CMK (cell line): Measurements from ENCODE around the gene PBX1.

ENCODE experiments used
- DNase-seq: peaks from one replicate; pipeline ENCODE4 v3.0.0-alpha.2; 2010; ENCODE audit warnings: low read depth

The PBX1 gene

DNA sequence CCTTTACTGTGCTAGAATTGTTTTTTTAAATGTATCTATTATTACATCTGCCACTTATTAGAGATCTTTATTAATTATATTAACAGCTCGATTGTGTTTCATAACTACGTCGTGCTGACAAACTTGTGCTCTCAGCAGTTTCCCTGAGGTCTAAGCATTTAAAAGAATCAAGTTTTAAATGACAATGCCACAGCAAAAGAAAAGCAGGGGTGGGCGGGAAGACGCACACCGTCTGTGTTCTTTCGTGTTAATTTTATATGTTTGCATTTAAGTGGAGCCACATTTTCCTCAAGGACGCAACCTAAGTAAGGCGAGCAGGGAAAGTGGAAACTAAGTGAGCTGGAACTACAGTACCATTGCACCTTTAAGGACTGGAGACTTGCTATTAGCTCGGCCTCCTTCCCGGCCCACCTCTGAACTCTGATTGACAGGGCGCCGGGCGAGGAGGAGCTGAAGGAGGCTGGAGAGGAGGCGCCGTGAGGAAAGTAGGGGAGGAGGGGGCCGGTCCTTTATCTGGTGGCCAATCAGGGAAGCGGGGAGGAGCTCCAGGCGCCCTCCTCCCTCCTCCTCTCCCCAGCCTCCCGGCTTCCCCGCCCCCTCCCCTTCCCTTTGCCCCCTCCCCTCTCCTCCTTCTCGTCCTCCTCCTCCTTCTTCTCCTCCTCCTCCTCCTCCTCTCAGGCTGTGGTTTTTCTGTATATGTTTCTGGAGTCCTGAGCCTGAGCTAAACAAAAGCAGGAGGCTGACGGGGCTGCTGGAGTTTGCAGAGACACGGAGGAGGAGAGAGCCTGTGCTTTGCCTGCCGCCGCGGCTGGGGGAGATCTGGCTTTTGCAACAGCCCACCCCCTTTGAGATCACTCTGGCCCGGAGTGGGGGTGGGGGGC lies at the start of gene PBX1:
Gene PBX1 (plus strand): TSS at position 724 of the 881 bp plus-strand sequence.
- DNase-seq: peak; percentile 81

DNA sequence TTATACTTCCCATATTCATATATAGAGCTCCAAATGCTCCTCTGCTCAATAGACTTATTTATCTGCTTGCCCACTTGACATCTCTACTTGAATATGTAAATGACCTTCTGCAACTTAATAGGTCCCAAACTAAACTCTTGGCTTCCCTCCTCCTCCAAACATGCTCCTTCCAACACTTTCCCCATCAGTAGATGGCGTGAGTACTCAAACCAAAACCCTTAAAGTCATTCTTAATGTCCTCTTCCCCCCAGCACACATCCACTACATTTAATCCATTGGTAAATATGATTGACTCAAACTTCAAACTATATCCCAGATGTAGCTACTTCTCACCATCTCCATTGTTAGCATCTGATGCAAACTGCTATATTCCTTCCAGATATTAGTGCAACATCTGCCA lies 48.5 kb upstream of the PBX1 start:
- no peak for DNase-seq

DNA sequence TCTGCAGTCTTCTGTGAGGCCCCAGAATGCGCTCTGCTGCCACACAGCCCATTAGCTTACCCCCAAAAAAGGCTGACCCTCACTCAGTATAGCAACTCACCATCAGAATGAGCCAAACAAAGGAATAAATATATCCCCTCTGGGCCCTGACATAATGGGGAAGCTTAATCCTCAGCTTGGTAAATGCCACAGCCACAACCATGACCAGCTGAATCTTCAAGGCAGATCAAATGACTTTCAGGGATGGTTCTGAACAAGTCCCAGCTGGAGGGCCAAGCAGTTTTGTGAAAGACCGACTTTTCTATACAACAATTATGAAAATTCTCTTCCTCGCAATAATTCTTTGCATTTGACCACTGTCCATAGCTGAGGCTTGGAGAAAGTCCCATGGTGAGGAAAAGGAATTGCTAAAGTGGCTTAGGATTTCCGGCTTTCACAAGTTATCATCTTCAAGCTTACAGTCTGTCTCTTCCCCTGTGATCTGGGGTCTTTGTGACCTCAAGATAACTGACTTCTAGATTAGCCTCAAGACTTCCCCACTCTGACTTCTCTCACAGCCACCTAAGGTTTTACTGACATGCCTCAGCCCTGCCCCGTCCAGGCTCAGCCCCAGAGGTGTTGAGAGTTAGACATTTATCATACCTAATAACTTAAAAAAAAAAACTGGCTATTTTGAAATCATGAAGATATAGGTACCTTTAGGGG lies 47.8 kb upstream of the PBX1 start:
- peak; percentile 27 for DNase-seq

DNA sequence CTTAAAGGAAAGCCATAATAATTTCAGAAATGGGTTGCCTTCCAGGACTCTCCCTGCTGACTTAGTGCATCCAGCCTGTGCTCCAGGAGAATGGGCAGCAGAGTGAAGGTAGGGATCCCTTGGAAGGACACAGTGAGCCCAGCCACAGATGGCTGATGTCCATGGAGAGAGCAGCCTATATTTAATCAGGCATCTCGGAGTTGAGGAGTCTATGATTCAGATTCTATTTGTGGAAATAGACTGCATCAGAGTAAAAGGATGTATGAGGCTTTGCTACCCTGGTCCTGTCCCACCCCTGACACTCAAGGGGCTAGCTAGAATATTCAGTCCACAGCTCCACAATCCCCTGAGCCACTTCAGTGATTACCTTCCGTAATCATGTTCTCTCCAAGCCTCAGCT lies 43.8 kb upstream of the PBX1 start:
- DNase-seq: no peak

DNA sequence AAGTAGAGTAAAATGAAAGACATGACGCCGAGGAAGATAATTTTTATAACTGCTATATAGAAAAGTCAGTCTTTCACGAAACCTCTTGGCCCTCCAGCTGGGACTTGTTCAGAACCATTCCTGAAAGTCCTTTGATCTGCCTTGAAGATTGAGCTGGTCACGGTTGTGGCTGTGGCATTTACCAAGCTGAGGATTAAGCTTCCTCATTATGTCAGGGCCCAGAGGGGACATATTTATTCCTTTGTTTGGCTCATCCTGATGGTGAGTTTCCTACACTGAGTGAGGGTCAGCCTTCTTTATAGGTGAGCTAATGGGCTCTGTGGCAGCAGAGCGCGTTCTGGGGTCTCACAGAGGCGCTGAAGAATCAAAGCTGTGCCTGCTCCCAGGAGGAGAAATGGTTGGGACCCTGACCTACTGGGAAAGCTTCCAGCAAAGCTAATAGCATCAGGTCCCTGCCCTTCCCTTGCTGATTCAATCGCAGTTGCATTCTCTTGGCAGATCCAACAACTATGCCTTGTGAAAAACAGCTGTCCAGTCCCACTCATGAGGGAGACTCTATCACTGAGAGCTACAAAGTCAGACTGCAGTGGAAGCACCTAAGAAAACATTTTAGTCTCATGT lies 43.2 kb upstream of the PBX1 start:
- DNase-seq: no peak

DNA sequence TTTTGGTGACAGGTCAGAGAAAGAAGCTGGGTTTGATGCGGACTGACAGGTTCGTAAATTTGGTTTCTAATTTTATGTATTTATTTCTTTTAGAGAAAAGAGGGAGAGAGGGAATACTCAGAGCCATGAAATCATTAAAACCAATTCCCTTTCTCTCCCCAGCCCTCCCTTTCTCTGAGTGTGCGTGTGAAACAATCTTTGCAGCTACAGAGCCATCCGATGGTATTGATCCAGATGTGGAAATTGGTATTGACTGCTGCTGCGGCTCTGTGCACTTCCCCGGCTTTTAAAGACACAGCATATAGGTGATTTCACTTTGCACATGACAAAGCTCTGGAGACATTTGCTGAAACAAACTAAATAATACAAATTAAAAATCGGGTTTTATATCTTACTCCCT lies 42.4 kb upstream of the PBX1 start:
- DNase-seq: no peak

DNA sequence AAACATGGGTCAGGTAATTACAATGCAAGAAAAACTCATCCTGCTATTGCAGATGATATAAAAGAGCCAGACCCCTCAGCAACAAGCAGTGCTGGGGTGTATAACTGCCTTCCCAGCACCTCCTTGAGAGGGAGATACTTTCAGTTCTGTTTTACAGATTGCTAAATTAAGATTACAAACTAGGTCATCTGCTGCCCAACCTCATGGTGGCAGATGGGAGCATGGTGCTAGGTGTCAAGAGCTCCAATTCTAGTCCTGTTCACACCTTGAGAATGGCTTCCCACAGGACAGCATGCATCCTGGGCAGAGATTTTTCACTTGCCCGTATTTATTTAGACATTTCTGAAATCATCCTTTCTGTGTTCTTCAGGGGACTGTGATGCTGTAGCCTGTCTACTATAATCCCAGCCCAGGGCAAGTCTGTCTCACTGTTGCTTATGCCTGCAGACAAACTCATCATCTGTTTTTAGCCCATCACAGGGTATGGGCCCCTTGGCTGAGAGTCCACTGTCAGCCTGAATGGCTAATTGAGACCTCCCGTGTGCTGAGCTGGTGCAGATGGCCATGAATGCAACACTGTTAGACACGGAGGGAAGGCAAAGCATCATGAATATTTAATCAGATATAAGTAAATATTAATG lies 40.2 kb upstream of the PBX1 start:
- no peak for DNase-seq

DNA sequence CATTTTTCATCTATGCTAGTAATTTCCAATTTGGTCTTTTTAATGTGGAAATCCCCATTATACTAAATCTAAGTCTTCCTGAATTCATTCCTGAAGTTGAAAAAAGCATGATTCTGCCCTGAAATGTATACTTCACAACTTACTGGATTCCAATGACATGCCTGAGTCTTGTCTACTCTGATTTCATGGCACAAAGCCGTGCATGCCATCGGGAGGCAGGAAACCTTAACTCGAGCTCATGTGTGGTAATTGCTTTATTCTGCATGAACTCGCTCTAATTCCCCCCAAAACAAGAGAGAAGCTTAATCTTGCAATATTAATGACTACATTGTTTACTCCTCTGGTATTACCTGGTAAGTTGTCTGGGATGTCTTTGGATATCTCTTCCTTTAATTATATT lies 39.6 kb upstream of the PBX1 start:
- DNase-seq: no peak

DNA sequence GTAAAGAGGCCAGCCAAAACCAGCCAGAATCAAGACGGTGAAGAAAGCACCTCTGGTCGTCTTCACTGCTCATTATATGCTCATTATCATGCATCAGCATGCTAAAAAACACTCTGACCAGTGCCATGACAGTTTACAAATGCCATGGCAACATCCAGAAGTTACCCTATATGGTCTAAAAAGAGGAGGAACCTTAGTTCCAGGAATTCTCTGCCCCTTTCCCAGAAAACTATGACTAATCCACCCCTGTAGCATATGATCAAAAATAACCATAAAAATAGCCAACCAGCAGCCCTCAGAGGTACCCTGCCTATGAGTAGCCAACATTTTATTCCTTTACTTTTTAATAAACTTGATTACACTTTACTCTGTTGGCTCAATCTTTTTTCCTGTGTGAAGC lies 34.2 kb upstream of the PBX1 start:
- peak; percentile 35 for DNase-seq

DNA sequence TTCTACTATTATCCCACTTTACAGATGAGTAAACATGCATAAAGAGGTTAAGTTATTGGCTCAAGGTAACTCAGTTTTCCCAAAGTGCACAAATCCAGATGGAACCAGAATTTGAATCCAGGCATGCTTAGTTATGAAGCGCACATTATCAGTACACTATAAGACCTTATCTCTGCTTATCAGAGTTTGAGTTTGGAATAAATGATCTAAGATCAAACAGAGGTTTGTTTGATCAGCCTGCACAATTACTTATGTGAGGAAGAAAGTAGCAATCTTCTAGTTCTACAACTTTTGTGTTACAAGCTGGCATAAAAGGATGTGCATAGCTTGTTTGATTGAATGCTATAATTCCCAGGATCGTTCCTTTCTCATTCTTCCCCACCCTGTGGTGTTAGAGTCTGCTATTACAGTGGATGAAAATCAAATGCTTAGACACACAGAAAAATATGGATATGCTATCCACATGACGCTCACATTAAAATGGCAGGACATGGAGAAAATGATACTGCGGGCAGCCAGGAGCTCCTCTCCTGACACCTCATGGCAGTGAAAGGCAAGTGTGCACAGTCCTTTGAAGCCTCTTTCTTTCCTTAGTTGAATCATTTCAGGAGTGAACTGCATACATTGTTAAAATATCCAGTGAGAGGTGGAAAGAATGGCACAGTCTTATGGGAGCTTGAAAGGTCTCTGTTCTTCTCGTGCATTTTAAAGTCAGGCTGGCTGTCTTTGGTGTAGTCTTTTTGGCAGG lies 23.9 kb upstream of the PBX1 start:
- no peak for DNase-seq

DNA sequence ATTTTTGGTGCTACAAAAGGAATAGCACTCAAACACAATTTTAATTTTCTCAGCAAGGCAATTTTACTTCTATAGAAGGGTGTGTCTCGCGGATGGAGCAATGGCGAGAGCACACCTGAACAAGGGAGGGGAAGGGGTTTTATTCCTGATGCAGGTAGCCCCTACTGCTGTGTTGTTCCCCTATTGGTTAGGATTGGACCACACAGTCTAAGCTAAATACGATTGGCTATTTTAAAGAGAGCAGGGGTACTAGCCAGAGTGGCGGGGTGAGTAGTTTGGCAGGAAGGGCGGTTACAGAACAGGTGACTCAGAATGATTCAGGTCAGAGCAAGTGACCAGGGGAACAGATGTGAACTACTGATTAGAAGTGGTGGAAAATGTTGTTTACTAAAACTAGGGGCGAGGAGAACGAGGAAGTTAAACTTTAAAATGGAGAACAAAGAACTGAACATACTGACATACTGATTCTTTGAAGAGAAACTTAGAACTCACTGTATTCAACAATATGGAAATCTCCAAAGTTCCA lies 6.5 kb upstream of the PBX1 start:
- peak; percentile 4 for DNase-seq

DNA sequence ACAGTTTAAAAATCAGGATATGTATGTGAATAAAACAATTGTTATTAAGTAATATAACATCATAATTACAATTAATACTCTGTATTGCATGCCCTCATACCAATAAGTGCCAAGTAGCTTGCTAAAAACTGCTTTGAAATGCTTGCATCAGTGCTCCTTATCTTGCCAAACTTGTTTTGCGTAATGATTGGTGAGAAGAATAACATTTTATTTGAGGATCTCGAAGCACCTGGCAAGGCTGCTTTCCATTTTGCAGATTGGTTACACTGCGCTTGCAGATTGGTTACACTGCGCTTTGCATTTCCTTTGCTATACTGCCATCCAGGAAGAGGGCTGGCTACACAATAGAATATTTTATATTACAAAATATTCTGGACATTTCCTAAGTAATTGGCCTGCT lies 1.7 kb upstream of the PBX1 start:
- DNase-seq: no peak

DNA sequence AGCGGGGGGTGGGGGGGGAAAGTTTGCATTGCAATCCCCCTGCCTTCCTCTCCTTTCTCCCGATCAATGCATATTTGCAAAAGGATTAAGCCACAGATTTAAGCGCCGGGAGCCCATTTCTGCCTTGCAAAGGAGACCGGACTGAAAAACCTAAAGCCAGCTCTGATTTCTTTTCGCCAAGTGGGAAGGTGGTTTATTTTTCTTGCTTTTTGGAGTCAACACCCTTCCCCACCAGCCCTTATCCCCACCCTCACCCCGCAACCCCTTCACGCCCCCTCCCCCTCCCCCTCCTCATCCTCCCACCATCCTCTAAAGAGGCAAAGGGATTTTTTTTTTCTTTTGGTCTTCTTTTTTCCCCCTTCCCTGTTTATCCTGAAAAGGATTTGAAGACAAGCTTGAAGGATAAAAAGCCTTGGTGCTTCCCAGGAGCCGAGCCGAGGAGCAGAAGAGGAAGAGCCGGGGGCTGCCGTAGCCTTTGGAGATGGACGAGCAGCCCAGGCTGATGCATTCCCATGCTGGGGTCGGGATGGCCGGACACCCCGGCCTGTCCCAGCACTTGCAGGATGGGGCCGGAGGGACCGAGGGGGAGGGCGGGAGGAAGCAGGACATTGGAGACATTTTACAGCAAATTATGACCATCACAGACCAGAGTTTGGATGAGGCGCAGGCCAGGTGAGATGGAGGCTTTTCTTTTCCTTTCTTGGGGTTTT lies 513 bp downstream of the PBX1 start:
- no peak for DNase-seq

DNA sequence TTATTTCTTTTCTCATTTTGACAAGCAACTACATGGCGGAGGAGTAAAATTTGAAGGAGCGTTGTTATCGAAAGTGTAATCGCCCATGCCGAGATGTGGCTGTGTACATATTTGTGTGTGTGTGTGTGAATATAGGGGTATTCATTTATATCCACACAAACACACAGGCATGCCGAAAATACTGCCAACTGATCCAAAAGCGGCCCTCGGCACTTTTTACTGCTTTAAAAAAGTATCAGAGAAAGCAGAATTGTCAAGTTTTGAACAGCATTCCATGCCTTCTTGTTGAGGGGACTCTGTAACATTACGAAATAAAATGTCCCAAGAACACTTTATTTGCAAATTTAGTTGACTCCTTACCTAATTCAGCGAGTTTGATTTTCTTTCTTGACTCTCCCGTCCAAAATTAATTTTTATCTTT lies 1.1 kb downstream of the PBX1 start:
- DNase-seq: no peak

DNA sequence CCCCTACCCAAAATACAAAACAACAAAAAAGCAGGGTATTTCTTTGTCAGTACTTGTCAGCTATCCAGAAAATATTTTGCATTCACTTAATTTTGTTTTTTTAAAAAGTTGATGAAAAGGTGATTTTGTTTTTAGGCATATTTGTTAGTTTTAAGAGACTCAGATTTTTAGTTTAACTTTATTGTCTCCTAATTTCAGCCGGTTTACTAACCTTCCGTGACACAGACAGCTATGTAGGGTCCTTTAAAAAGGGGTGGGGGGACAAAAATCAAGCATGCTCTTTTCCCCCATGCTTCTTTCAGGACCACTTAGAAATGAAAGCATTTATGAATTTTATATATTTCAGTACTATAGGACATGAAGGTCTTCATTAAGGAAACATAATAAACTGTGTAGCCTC lies 1.6 kb downstream of the PBX1 start:
- DNase-seq: no peak

DNA sequence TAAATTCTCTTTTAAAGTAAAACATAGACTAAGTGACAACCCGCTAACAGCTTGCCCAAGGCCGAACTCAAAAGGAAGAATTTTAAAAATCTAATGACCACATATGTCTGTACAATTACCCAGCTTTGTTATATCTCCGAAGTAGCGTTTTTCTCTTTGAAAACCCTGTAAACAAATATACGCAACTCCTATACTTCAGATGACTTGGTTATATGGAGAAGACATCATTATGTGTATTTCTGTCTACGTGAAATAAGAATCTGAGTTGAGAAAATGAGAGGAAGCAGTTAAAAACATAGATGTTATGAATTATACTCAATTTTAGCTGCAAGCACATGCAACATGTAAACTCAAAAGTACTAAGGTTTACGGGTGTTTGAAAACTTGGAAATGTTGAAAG lies 2.0 kb downstream of the PBX1 start:
- no peak for DNase-seq

DNA sequence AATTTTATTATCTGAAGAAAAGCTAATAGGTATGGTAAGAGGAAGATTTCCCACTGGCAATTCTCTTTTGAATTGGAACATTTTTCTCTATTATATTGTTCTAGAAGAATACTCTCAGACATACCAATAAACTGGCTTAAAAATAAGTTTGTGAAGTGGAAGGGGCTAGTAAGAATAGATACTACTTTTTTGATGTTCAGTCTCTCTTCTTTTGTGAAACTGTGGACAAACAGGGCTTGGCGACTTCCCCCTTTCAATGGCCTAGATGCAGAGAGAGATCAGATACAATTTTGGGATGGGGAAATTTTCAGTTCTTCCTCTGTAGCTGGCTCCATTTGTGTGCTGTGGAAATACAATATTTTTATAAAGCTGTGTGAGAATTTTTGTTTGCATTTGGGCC lies 2.5 kb downstream of the PBX1 start:
- DNase-seq: no peak

DNA sequence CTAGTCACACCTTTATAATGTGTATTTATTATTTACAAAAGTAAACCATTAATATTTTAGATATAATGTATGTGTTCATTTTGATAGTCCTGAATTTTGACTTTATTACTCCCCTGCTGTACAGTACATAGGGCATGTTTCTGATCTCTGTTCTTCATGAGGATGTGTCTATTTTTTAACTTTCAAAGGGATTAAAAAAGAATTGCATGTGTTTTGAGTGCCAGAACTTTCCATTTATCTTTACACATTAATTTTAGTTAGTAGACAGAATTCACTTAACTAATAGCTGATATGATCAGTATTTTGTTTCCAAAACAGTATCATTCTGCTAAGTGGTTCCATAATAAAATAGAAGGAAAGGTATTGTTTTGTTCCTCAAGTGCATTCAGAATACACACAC lies 3.1 kb downstream of the PBX1 start:
- no peak for DNase-seq

DNA sequence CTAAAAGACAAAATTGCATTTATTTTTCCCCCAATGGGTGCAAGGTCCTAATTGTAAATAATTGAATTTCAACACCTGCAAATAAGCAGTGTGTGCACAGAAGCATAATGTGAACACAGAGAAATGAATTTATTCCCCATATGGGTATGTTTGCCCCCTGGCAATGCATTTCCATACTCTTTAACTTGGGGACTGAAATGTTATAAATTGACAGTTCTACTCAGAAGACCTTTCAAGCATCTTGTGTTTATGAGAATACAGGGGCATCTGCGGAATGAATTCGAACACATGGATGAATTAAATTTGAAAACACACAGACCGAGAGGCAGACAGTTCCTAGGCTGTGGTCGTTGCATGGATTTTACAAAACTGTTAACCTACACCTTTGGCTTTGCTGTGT lies 3.5 kb downstream of the PBX1 start:
- DNase-seq: no peak

DNA sequence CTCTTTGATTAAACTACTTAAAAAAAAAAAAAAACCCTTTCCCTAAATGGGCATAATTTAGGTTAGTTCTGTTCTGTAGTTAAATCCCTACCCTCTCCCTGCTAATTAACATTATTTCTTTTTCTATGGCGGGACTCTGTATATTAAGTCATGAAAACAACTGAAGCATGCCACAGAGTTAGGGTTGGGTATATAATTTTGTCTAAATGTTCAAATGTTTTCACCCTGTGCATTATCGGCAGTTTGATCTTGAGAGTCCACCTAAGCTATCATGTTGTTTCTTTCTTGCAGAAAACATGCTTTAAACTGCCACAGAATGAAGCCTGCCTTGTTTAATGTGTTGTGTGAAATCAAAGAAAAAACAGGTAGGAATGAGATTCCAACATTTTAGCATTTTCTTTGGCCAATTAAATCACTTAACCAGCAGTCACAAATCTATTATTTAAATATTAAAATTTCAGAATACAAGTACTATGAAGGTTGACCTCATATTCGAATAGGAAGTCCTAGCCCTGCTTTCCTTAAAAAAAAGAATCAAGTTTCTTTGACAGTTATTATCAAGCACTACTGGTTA lies 4.0 kb downstream of the PBX1 start:
- no peak for DNase-seq
